Measurements from ENCODE around the gene PRAMEF9.
A peak's percentile ranks its signal among the peaks of the same experiment; 100 is the strongest.
"Not testable (repeated sequence)": the region's sequence is repeated elsewhere in the genome, so short reads cannot be mapped to it uniquely, and the experiment has no call there.

PRAMEF9 gene

DNA sequence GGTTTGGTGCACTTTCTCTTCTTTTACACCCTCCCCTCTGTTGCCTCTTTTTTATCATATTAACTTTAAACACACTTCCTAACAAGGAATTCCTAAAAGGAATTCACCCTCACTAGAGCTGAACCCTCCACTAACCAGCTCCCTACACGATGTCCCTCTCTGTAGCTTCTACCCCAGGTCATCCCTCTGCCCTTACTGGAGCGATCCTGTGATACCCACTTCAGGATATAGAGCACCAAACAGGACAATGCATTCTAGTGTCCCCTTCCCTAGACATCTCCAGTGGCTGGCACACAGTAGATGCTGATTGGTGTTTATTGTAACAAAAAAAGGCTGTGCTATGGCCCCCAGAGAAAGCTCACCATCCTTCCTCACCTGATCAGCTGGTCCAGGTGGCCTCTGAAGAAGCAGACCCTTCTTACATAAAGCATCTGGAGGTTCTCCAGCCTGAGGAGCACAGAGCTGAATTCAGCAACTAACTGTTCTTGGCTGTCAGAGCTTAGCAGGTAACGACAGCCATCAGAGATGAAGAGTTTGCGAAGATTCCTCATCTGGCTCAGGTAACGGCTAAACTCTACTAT is 52.9 kb downstream of the PRAMEF9 start:
- Histone ChIP-seq H3F3A (ENCODE audit: insufficient read depth) (no peaks in the 10 kb centered on the region), H4K20me1 (ENCODE audit: low read depth, low read length) (no peaks in the 10 kb centered on the region), H3K27me3 (ENCODE audit: low read length) (no peaks in the 10 kb centered on the region), H3K4me3 (ENCODE audit: insufficient read depth, low read length, poor library complexity, severe bottlenecking) (no peak overlapping the region), H2AFZ (ENCODE audit: low read depth, low read length, severe bottlenecking) (no peak overlapping the region), H3K9me3 (ENCODE audit: insufficient read depth, low read length) (no peaks in the 10 kb centered on the region), H3K4me2 (ENCODE audit: low read depth, low read length, poor library complexity, severe bottlenecking) (no peak overlapping the region), H3K36me3 (ENCODE audit: low read length) (no peaks in the 10 kb centered on the region), H3K27ac (ENCODE audit: low read depth, low read length) (no peak overlapping the region), H3K9ac (ENCODE audit: low read length) (no peak overlapping the region), H3K79me2 (ENCODE audit: insufficient read depth, low read length) (no peaks in the 10 kb centered on the region), H3K9me2 (replicated peaks; ENCODE audit: insufficient read depth, low read length) (no peaks in the 10 kb centered on the region)
- TF ChIP-seq CTCF (IDR thresholded peaks at IDR 0.05; ENCODE audit: insufficient read depth, low read length, poor library complexity, severe bottlenecking) (no peak), EZH2phosphoT487 (conservative IDR thresholded peaks at IDR 0.05; ENCODE audit: low read length) (no peak)

DNA sequence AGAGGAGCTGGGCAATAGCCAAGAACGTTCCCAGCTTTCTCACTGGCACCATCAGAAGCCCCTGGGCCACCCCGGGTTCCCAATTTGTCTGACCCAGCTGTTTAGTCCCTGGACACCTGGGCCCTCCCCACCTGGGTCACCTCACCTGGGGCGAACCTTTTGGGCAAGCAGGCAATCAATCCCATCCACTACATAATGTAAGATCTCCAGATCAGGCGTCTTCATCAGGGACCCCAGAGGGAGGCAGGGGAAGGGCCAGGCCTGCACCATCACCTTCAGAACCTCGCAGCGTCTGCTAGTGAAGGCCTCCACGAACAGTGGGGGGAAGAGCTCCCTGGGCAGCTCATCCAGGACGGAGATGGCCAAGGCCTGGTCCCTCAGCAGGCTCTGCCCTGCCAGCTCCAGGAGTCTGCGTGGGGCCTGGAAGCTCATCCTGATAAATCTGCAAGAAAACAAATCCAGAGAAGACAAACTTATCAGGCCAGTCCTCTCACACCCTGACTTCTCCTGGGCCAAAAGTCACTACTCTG is 54.1 kb downstream of the PRAMEF9 start, which contains the start of gene PRAMEF18:
Gene PRAMEF18, minus strand, starts transcription at position 480 of the 530 bp plus-strand sequence. Its CDS starts 48 bp downstream, at position 432.
- not testable (repeated sequence) for H3F3A ChIP-seq (ENCODE audit: insufficient read depth); H3K79me2 ChIP-seq (ENCODE audit: insufficient read depth, low read length); H3K9ac ChIP-seq (ENCODE audit: low read length); H3K27me3 ChIP-seq (ENCODE audit: low read length); H3K4me2 ChIP-seq (ENCODE audit: low read depth, low read length, poor library complexity, severe bottlenecking); H3K27ac ChIP-seq (ENCODE audit: low read depth, low read length); H4K20me1 ChIP-seq (ENCODE audit: low read depth, low read length); H3K4me3 ChIP-seq (ENCODE audit: insufficient read depth, low read length, poor library complexity, severe bottlenecking); H3K9me2 ChIP-seq (replicated peaks; ENCODE audit: insufficient read depth, low read length); H3K9me3 ChIP-seq (ENCODE audit: insufficient read depth, low read length); H2AFZ ChIP-seq (ENCODE audit: low read depth, low read length, severe bottlenecking); H3K36me3 ChIP-seq (ENCODE audit: low read length)

DNA sequence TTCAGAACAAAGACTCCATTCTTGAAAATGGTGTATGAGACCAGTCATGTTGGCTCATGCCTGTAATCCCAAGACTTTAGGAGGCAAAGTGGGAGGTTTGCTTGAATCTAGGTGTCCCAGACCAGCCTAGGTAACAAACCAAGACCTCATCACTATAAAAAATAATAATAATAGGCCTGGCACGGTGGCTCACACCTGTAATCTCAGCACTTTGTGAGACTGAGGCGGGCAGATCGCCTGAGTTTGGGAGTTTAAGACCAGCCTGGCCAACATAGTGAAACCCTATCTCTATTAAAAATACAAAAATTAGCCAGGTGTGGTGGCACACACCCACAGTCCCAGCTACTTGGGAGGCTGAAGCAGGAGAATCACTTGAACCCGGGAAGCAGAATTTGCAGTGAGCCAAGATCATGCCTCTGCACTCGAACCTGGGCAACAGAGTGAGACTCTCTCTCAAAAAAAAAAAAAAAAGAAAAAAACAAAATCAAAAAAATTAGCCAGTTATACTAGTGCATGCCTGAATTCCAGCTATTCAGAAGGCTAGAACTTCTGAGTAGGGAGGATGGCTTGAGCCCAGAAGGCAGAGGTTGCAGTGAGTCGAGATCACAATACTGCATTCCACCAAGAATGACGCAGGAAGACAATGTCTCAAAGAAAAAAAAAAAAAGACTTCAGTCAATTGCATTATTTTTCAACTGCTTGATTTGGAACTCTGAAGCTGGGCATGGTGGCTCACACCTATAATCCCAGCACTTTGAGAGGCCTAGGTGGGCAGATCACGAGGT is 55.8 kb downstream of the PRAMEF9 start:
- H3K9me3 ChIP-seq (ENCODE audit: insufficient read depth, low read length); H4K20me1 ChIP-seq (ENCODE audit: low read depth, low read length); H2AFZ ChIP-seq (ENCODE audit: low read depth, low read length, severe bottlenecking): not testable (repeated sequence)

DNA sequence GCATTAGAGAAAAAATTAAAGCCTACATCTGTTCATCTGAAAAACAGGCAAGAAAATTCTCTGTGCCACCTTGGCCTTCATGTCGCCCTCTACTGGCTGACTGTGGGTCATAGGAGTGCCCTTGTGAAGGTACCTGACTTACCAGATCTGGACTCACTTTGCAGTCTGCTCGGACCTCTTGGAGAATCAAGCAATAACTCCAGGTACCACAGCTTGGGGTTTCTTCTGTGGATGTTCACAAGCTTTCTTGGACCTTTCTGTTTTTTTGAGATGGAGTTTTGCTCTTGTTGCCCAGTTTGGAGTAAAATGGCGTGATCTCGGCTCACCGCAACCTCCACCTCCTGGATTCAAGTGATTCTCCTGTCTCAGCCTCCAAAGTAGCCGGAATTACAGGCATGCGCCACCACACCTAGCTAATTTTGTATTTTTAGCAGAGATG is 56.7 kb downstream of the PRAMEF9 start:
- H3K36me3 ChIP-seq (ENCODE audit: low read length) = no peaks in the 10 kb centered on the region
- no peaks in the 10 kb centered on the region for H3K9me3 ChIP-seq (ENCODE audit: insufficient read depth, low read length)
- no peak for TF ChIP-seq EZH2phosphoT487 (conservative IDR thresholded peaks at IDR 0.05; ENCODE audit: low read length)
- TF ChIP-seq CTCF (IDR thresholded peaks at IDR 0.05; ENCODE audit: insufficient read depth, low read length, poor library complexity, severe bottlenecking) = peak; percentile 51
- no peak overlapping the region for H3K9ac ChIP-seq (ENCODE audit: low read length)
- no peaks in the 10 kb centered on the region for H3K9me2 ChIP-seq (replicated peaks; ENCODE audit: insufficient read depth, low read length)
- H3K27me3 ChIP-seq (ENCODE audit: low read length) = peaks cover 2% of the 10 kb centered on the region; the same call in 1 of the 2 replicates
- H3K4me2 ChIP-seq (ENCODE audit: low read depth, low read length, poor library complexity, severe bottlenecking) = no peak overlapping the region
- H3F3A ChIP-seq (ENCODE audit: insufficient read depth) = no peaks in the 10 kb centered on the region
- H3K4me3 ChIP-seq (ENCODE audit: insufficient read depth, low read length, poor library complexity, severe bottlenecking) = no peak overlapping the region
- H4K20me1 ChIP-seq (ENCODE audit: low read depth, low read length) = no peaks in the 10 kb centered on the region
- no peak overlapping the region for H2AFZ ChIP-seq (ENCODE audit: low read depth, low read length, severe bottlenecking)
- no peak overlapping the region for H3K27ac ChIP-seq (ENCODE audit: low read depth, low read length)
- no peaks in the 10 kb centered on the region for H3K79me2 ChIP-seq (ENCODE audit: insufficient read depth, low read length)

More for the DNA sequence above, 55.8 kb downstream of the PRAMEF9 start:
- H3K4me3 ChIP-seq (ENCODE audit: insufficient read depth, low read length, poor library complexity, severe bottlenecking); H3K9ac ChIP-seq (ENCODE audit: low read length); H3F3A ChIP-seq (ENCODE audit: insufficient read depth); H3K4me2 ChIP-seq (ENCODE audit: low read depth, low read length, poor library complexity, severe bottlenecking); H3K27me3 ChIP-seq (ENCODE audit: low read length); H3K9me2 ChIP-seq (replicated peaks; ENCODE audit: insufficient read depth, low read length); H3K79me2 ChIP-seq (ENCODE audit: insufficient read depth, low read length); H3K36me3 ChIP-seq (ENCODE audit: low read length); H3K27ac ChIP-seq (ENCODE audit: low read depth, low read length): not testable (repeated sequence)

Measured in SU-DHL-6 (cell line).